NT2/D1 (cell line): Measurements from ENCODE around the gene ELF4.

Experiments used
- YY1 ChIP-seq: IDR thresholded peaks from 2 replicates; pipeline ENCODE4 v1.6.1; 2011; ENCODE audit not compliant: insufficient read length, insufficient read depth
- ZNF274 ChIP-seq: IDR thresholded peaks from 2 replicates; pipeline ENCODE4 v1.6.1; 2011; ENCODE audit warnings: mild to moderate bottlenecking, low read depth, low read length

DNA sequence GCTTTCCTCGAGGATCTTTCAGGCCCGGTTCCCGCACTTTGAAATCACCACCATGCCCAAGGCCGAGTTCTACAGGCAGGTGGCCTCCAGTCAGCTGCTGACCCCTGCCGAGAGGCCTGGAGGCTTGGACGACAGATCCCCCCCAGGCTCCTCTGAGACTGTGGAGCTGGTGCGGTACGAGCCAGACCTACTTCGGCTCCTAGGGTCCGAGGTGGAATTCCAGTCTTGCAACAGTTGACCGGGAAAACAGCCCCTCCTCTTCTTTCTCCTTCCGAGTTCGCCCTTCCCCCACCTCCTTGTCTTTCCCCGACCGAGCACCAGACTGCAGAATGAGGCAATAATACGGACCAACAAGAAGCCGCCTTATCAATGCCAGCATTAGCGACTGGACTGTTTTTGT is 54.4 kb downstream of the ELF4 start:
- TF ChIP-seq YY1 (no peak), ZNF274 (no peak)
